SKM-1 treated with dmso at 0.1 percent for 144 hours (cell line): ENCODE data around the gene KRTAP19-7.

Source experiments
- DNase-seq: peaks from one replicate; lab custom pipeline; 2025; ENCODE audit not compliant: unreplicated experiment; lab: John Stamatoyannopoulos, UW

Gene KRTAP19-7

GRCh38 chr21:30561264-30561895 lies at the start of gene KRTAP19-7:
Gene KRTAP19-7 (minus strand): TSS chr21:30561314. CDS start chr21:30561289, 25 bp downstream.
- no peak for DNase-seq

GRCh38 chr21:30605968-30606367 lies 44.9 kb upstream of the KRTAP19-7 start:
- no peak for DNase-seq

- no peak for DNase-seq
Observed at GRCh38 chr21:30600787-30601186, 39.7 kb upstream of the KRTAP19-7 start, which contains the start of gene KRTAP22-1. Gene KRTAP22-1 (plus strand): TSS chr21:30601087.

- DNase-seq, result no peak
Observed at GRCh38 chr21:30598802-30599201, 37.7 kb upstream of the KRTAP19-7 start, which contains the start of gene KRTAP6-2. Gene KRTAP6-2 (minus strand): TSS chr21:30598902. CDS start chr21:30598874, 28 bp downstream.

- no peak for DNase-seq
Observed at GRCh38 chr21:30592140-30592539, 31.0 kb upstream of the KRTAP19-7 start, which contains the start of gene KRTAP6-3. Gene KRTAP6-3 (plus strand): TSS chr21:30592440. CDS start chr21:30592446, 6 bp downstream.

GRCh38 chr21:30590297-30590696 lies 29.2 kb upstream of the KRTAP19-7 start, which contains the start of gene KRTAP22-2:
Gene KRTAP22-2 (minus strand): TSS chr21:30590397.
- DNase-seq, result no peak

GRCh38 chr21:30582870-30583269 lies 21.8 kb upstream of the KRTAP19-7 start:
- DNase-seq, result no peak

- DNase-seq, result no peak
Observed at GRCh38 chr21:30580132-30580531, 19.0 kb upstream of the KRTAP19-7 start.

- DNase-seq, result no peak
Observed at GRCh38 chr21:30579346-30579745, 18.2 kb upstream of the KRTAP19-7 start.

GRCh38 chr21:30577766-30578165 lies 16.7 kb upstream of the KRTAP19-7 start:
- no peak for DNase-seq

- DNase-seq, result no peak
Observed at GRCh38 chr21:30567617-30568016, 6.5 kb upstream of the KRTAP19-7 start.

- no peak for DNase-seq
Observed at GRCh38 chr21:30563630-30564029, 2.5 kb upstream of the KRTAP19-7 start.

- no peak for DNase-seq
Observed at GRCh38 chr21:30563072-30563471, 2.0 kb upstream of the KRTAP19-7 start.

GRCh38 chr21:30561957-30562356 lies 843 bp upstream of the KRTAP19-7 start:
- no peak for DNase-seq

GRCh38 chr21:30555095-30555494 lies 6.0 kb downstream of the KRTAP19-7 start:
- DNase-seq, result no peak

- no peak for DNase-seq
Observed at GRCh38 chr21:30552782-30553181, 8.3 kb downstream of the KRTAP19-7 start.

GRCh38 chr21:30541764-30542163 lies 19.4 kb downstream of the KRTAP19-7 start, which contains the start of gene KRTAP19-6:
Gene KRTAP19-6 (minus strand): TSS chr21:30541864. CDS start chr21:30541833, 31 bp downstream.
- no peak for DNase-seq

- no peak for DNase-seq
Observed at GRCh38 chr21:30518876-30519275, 42.2 kb downstream of the KRTAP19-7 start.

GRCh38 chr21:30515681-30516080 lies 45.4 kb downstream of the KRTAP19-7 start:
- DNase-seq, result no peak
